Tibial artery (tissue), 4 donors: ENCODE data around the gene CYP39A1.

Source experiments
- DNase-seq, 2 donors: peaks; one replicate each; pipeline ENCODE4 v3.0.0-alpha.2; 2019
- H3K27ac ChIP-seq, 2 donors: fragments of 200-600 bp; sonication (generic) in 1 of 2; 1 replicate in 1 of 2; 2 replicates in 1 of 2; pipeline ENCODE4 v1.5.1; 2018 to 2019; ENCODE audit warnings: mild to moderate bottlenecking in 1 of 2
- H3K27me3 ChIP-seq, 2 donors: fragments of 200-600 bp; sonication (generic) in 1 of 2; one replicate each; pipeline versions ENCODE4 v1.5.1 to v1.6.0; 2016 to 2019
- H3K36me3 ChIP-seq, 3 donors: fragments of 200-600 bp; sonication (generic) in 2 of 3; one replicate each; pipeline ENCODE4 v1.5.1; 2016 to 2019; ENCODE audit warnings: mild to moderate bottlenecking in 2 of 3
- H3K4me1 ChIP-seq, 4 donors: fragments of 200-600 bp; sonication (generic) in 2 of 4; 1 replicate in 3 of 4; 2 replicates in 1 of 4; pipeline ENCODE4 v1.5.1; 2016 to 2019
- H3K4me3 ChIP-seq, 2 donors: fragments of 200-600 bp; sonication (generic) in 1 of 2; 1 replicate in 1 of 2; 2 replicates in 1 of 2; pipeline ENCODE4 v1.5.1; 2018 to 2019; ENCODE audit warnings: mild to moderate bottlenecking in 2 of 2
- H3K9me3 ChIP-seq, 3 donors: fragments of 200-600 bp; sonication (generic) in 1 of 3; one replicate each; pipeline ENCODE4 v1.5.1; 2016 to 2019
- intact Hi-C: fragments of 100-400 bp; cut with DNase I; formaldehyde crosslinking; loops from one replicate; pipeline ENCODE4 v1.15.0; 2023; ENCODE audit warnings: low total_unique reads
- TF ChIP-seq, protein P1 (sequence below), 2 experiments: fragments of 200-600 bp in 1 of 2; fragments of 450-650 bp in 1 of 2; IDR thresholded peaks; one replicate each; pipeline ENCODE4 v1.5.1; 2017 to 2019; ENCODE audit warnings: antibody characterized with exemption in 2 of 2, mild to moderate bottlenecking in 1 of 2, moderate library complexity in 1 of 2

Gene CYP39A1

DNA sequence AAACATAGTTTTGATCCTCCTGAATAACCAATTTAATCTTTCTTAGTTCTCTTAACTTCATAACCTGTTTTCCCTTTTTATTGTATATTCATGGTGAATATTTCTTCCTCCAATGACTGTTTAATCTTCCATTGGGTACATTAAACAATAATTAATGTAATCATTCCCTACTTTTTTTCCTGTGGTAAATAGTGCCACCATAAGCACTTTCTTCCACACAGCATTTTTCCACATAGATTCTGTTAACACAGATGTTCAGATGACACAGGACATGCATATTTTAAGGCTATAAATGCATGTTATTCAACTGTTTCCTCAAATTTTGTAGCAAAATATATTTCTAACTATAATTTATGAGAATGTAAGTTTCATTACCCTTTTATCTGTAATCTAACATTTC lies 61.9 kb downstream of the CYP39A1 start:
- no peak overlapping the region for H3K4me3 ChIP-seq
- H3K27ac ChIP-seq, result peak overlapping the region in 1 of 2 donors; percentile 45
- peaks cover 0 to 58% (median 9%) of the 10 kb centered on the region in 4 donors for H3K4me1 ChIP-seq
- intact Hi-C loops, result no loop called here
- TF ChIP-seq, protein P1, sequence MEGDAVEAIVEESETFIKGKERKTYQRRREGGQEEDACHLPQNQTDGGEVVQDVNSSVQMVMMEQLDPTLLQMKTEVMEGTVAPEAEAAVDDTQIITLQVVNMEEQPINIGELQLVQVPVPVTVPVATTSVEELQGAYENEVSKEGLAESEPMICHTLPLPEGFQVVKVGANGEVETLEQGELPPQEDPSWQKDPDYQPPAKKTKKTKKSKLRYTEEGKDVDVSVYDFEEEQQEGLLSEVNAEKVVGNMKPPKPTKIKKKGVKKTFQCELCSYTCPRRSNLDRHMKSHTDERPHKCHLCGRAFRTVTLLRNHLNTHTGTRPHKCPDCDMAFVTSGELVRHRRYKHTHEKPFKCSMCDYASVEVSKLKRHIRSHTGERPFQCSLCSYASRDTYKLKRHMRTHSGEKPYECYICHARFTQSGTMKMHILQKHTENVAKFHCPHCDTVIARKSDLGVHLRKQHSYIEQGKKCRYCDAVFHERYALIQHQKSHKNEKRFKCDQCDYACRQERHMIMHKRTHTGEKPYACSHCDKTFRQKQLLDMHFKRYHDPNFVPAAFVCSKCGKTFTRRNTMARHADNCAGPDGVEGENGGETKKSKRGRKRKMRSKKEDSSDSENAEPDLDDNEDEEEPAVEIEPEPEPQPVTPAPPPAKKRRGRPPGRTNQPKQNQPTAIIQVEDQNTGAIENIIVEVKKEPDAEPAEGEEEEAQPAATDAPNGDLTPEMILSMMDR (IDR thresholded peaks at IDR 0.05), result no peak
- peaks cover 0 to 6% (median 0%) of the 10 kb centered on the region in 3 donors for H3K36me3 ChIP-seq
- DNase-seq, result no peak
- peaks cover 0 to 5% (median 0%) of the 10 kb centered on the region in 3 donors for H3K9me3 ChIP-seq
- no peaks in the 10 kb centered on the region for H3K27me3 ChIP-seq

DNA sequence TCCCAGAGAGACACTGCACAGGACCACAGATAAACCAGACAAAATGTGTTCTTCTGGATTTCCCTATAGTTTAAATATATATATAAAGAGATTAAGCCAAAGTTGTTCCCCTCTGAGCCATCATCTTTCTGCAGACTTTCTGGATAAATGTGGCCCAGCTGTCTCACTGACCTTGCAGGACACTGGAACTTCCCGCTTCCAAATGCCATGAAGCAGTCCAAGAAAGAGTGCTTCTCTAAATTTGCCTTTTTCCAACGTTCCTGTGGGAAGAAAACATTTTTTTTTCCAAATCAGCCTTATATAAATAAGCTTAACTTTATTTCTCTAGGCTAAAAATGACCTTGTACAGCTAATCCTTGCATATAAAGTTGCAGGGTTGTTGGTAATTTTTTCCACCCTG lies 65.7 kb downstream of the CYP39A1 start:
- intact Hi-C loops, result no loop called here
- Histone ChIP-seq H3K4me3 (no peak overlapping the region), H3K36me3 (no peaks in the 10 kb centered on the region), H3K27ac (peak overlapping the region; percentile 25 to 65), H3K9me3 (no peaks in the 10 kb centered on the region), H3K27me3 (no peaks in the 10 kb centered on the region), H3K4me1 (peaks cover 0 to 72% (median 14%) of the 10 kb centered on the region in 4 donors)
- no peak for DNase-seq
- TF ChIP-seq, protein P1 (IDR thresholded peaks at IDR 0.05), result no peak

DNA sequence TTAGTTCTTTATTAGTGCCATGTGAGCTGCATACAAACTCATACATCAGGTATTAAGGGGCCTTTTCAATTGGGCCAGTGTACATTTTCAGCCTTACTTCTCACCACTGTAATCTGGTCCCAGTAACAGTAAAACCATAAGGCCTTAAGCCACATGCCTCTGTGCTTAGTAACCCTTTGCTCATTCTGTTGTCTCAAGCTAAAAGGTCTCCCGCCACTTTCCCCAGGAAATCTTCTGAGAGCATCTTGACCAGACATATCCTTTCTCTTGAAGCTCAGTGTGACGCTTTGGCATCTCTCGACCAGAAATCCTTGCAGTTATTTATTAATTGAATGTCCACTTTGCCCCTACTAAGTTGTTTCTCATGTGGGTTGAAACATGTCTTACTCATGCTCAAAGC lies 68.0 kb downstream of the CYP39A1 start:
- no peaks in the 10 kb centered on the region for H3K36me3 ChIP-seq
- H3K4me1 ChIP-seq, result peaks cover 0 to 69% (median 16%) of the 10 kb centered on the region in 4 donors
- H3K27me3 ChIP-seq, result no peaks in the 10 kb centered on the region
- no peak for DNase-seq
- H3K4me3 ChIP-seq, result no peak overlapping the region
- H3K9me3 ChIP-seq, result no peaks in the 10 kb centered on the region
- H3K27ac ChIP-seq, result peak overlapping the region in 1 of 2 donors; percentile 5
- TF ChIP-seq, protein P1 (IDR thresholded peaks at IDR 0.05), result no peak
- intact Hi-C loops, result no loop called here

DNA sequence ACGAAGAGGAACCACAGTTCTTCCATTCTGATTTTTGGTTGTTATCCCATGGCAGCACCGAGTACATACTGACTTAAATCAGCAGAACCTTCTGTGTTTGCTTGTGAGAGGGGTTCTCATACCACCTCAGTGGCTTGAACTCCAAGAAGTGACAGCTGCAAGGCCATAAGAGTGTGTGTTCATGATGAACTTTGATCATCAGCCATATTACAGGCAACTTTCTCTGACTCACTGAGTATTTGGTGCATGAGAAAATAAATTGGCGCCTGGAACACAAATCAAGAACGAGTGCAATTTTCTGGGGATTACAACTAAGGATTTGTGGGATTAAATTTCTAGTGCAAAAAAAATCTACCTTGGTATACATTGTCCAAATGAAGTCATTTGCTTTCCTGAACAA lies 68.9 kb downstream of the CYP39A1 start:
- intact Hi-C loops, result no loop called here
- Histone ChIP-seq H3K9me3 (no peaks in the 10 kb centered on the region), H3K4me3 (no peak overlapping the region), H3K27ac (peak overlapping the region in 1 of 2 donors; percentile 48), H3K36me3 (no peaks in the 10 kb centered on the region), H3K4me1 (peaks cover 0 to 69% (median 16%) of the 10 kb centered on the region in 4 donors), H3K27me3 (no peaks in the 10 kb centered on the region)
- no peak for DNase-seq
- TF ChIP-seq, protein P1 (IDR thresholded peaks at IDR 0.05), result no peak

DNA sequence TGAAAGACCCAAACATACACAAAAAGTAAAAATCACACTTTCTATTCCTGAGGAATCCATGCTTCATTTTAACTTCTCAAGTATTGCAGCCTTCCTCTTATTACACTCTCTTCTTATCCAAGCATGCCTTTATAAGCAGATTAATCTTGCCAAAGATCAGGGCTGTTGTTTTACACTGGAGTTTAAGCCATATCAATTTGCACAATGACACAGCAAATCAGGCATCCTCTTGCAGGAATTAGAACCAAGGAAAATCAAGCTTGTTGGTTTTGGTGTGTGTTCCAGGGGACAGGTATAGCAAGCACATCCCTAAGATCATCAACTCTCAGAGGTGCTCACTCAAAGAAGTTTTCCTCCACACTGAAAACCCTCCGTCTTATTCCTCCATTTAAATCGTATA lies 69.5 kb downstream of the CYP39A1 start:
- no peak for DNase-seq
- no peaks in the 10 kb centered on the region for H3K27me3 ChIP-seq
- H3K36me3 ChIP-seq, result no peaks in the 10 kb centered on the region
- H3K9me3 ChIP-seq, result no peaks in the 10 kb centered on the region
- no peak overlapping the region for H3K4me3 ChIP-seq
- peaks cover 0 to 64% (median 16%) of the 10 kb centered on the region in 4 donors for H3K4me1 ChIP-seq
- intact Hi-C loops, result no loop called here
- peak overlapping the region in 1 of 2 donors; percentile 48 for H3K27ac ChIP-seq
- TF ChIP-seq, protein P1 (IDR thresholded peaks at IDR 0.05), result no peak
